Motor neuron (in vitro differentiated cells): ENCODE results near the gene KRTAP4-1. TPM values are rescaled to one million over a fixed set of nuclear protein-coding genes. Genes with fewer than 3 reads are reported as not detected.
"Not testable (repeated sequence)": the region's sequence is repeated elsewhere in the genome, so short reads cannot be mapped to it uniquely, and the experiment has no call there.

Source experiments
- ATAC-seq, 8 experiments: fragments of 200-7000 bp; cut with Tn5 transposase; replicated peaks in 6 of 8; 2 replicates each; pipeline ENCODE4 v1.8.0; 2021; ENCODE audit warnings: mild to moderate bottlenecking in 8 of 8, moderate library complexity in 8 of 8
- H3K27ac ChIP-seq, 2 donors: fragments of 250-450 bp; sonication (Bioruptor Pico); 2 replicates each; pipeline ENCODE4 v1.9.0; 2021; ENCODE audit warnings: antibody characterized with exemption in 2 of 2, mild to moderate bottlenecking in 2 of 2, moderate library complexity in 1 of 2
- H3K4me1 ChIP-seq, 2 donors: fragments of 250-450 bp; sonication (Bioruptor Pico); replicated peaks in 1 of 2; 2 replicates each; pipeline ENCODE4 v1.6.1; 2021; ENCODE audit warnings: antibody characterized with exemption in 2 of 2, mild to moderate bottlenecking in 2 of 2, moderate library complexity in 1 of 2
- H3K4me3 ChIP-seq, 5 donors: fragments of 250-450 bp; sonication (Bioruptor Pico); 2 replicates each; pipeline ENCODE4 v1.9.0; 2021; ENCODE audit warnings: antibody characterized with exemption in 5 of 5, mild to moderate bottlenecking in 5 of 5, moderate library complexity in 4 of 5
- WGBS, 10 experiments: fragments of 450-650 bp; shearing (Covaris generic); methylation state at CpG; one replicate each; pipeline ENCODE4 v1.0.0; 2022; 5-methylcytosine and 5-hydroxymethylcytosine counted together
- in situ Hi-C, 9 experiments: fragments of 400-800 bp; cut with MboI; loops; one replicate each; pipeline ENCODE4 v1.15.0; 2021; ENCODE audit warnings: low sequenced_read_pairs in 9 of 9, low pct_unique_long_range_greater_than_20kb in 2 of 9; ENCODE audit not compliant: unreplicated experiment in 9 of 9
- total RNA-seq, 8 experiments: library from RNA; unstranded; fragments of 300-600 nt; gene quantifications; 2 replicates each; pipeline versions ENCODE4 v1.2.3 to v1.2.4, GENCODE V29; 2022

KRTAP4-1 gene
- not detected for total RNA-seq

GRCh38 chr17:41184480-41184961 is at the start of gene KRTAP4-1:
KRTAP4-1 (minus strand) TSS chr17:41184911; CDS start chr17:41184854, 57 bp downstream.
- ATAC-seq = no peak
- in situ Hi-C loops = no loop called here
- Histone ChIP-seq H3K4me1 (no peaks in the 10 kb centered on the region), H3K4me3 (no peak within 1 kb of the TSS), H3K27ac (no peak within 1 kb of the TSS)
- WGBS, 10 experiments = 0 to 60% (median 0%) methylated on average over 1 to 2 of the region's 9 CpGs; no CpG with 5 or more reads in 3 of the 10 experiments

GRCh38 chr17:41232399-41233105 is 47.8 kb upstream of the KRTAP4-1 start, which contains the start of gene KRTAP9-3:
KRTAP9-3 (plus strand) TSS chr17:41232449; CDS start chr17:41232502, 53 bp downstream.
- ATAC-seq, H3K27ac ChIP-seq, in situ Hi-C loops, H3K4me3 ChIP-seq, H3K4me1 ChIP-seq: not testable (repeated sequence)
- WGBS, 10 experiments = 67% methylated on average over 1 of the region's 1 CpG; no CpG with 5 or more reads in 9 of the 10 experiments

GRCh38 chr17:41231731-41232130 is 47.0 kb upstream of the KRTAP4-1 start:
- H3K4me1 ChIP-seq = peaks cover 0 to 5% of the 10 kb centered on the region in 2 donors
- no peak overlapping the region for H3K27ac ChIP-seq
- no peak overlapping the region for H3K4me3 ChIP-seq
- WGBS, 10 experiments = 4 to 100% (median 75%) methylated on average over 1 to 6 of the region's 6 CpGs; no CpG with 5 or more reads in 2 of the 10 experiments
- ATAC-seq = no peak
- in situ Hi-C loops = no loop called here

- no peak overlapping the region for H3K4me3 ChIP-seq
- peaks cover 0 to 5% of the 10 kb centered on the region in 2 donors for H3K4me1 ChIP-seq
- in situ Hi-C loops = no loop called here
- no peak for ATAC-seq
- no peak overlapping the region for H3K27ac ChIP-seq
These were observed 45.4 kb upstream of the KRTAP4-1 start for GRCh38 chr17:41230094-41230493.

- H3K4me3 ChIP-seq, ATAC-seq, in situ Hi-C loops, H3K4me1 ChIP-seq, H3K27ac ChIP-seq: not testable (repeated sequence)
- no CpG with 5 or more reads among the region's 4 CpGs for WGBS, 10 experiments
These were observed 41.9 kb upstream of the KRTAP4-1 start, which contains the start of gene KRTAP9-2 for GRCh38 chr17:41226598-41227095. KRTAP9-2 (plus strand) TSS chr17:41226648; CDS start chr17:41226655, 7 bp downstream.

GRCh38 chr17:41226051-41226450 is 41.3 kb upstream of the KRTAP4-1 start:
- no peaks in the 10 kb centered on the region for H3K4me1 ChIP-seq
- no peak overlapping the region for H3K27ac ChIP-seq
- 60 to 100% (median 97%) methylated on average over 1 to 6 of the region's 6 CpGs; no CpG with 5 or more reads in 2 of the 10 experiments for WGBS, 10 experiments
- no peak for ATAC-seq
- H3K4me3 ChIP-seq = no peak overlapping the region
- in situ Hi-C loops = no loop called here

GRCh38 chr17:41223821-41224220 is 39.1 kb upstream of the KRTAP4-1 start:
- Histone ChIP-seq H3K27ac (no peak overlapping the region), H3K4me1 (no peaks in the 10 kb centered on the region), H3K4me3 (no peak overlapping the region)
- WGBS, 10 experiments = 0 to 100% (median 52%) methylated on average over 1 to 2 of the region's 2 CpGs
- in situ Hi-C loops = no loop called here
- peak in 1 of 8 experiments; percentile 54 for ATAC-seq

- Histone ChIP-seq H3K4me1 (no peaks in the 10 kb centered on the region), H3K4me3 (no peak overlapping the region), H3K27ac (no peak overlapping the region)
- ATAC-seq = no peak
- in situ Hi-C loops = no loop called here
- 13 to 86% (median 33%) methylated on average over 1 of the region's 1 CpG; no CpG with 5 or more reads in 4 of the 10 experiments for WGBS, 10 experiments
These were observed 31.0 kb upstream of the KRTAP4-1 start for GRCh38 chr17:41215681-41216080.

GRCh38 chr17:41212524-41213169 is 27.9 kb upstream of the KRTAP4-1 start:
- Histone ChIP-seq H3K4me3 (no peak overlapping the region), H3K4me1 (no peaks in the 10 kb centered on the region), H3K27ac (no peak overlapping the region)
- 20 to 90% (median 60%) methylated on average over 1 to 5 of the region's 7 CpGs; no CpG with 5 or more reads in 3 of the 10 experiments for WGBS, 10 experiments
- in situ Hi-C loops = no loop called here
- no peak for ATAC-seq

GRCh38 chr17:41211845-41212466 is 27.2 kb upstream of the KRTAP4-1 start:
- ATAC-seq = no peak
- no peak overlapping the region for H3K27ac ChIP-seq
- no peak overlapping the region for H3K4me3 ChIP-seq
- in situ Hi-C loops = no loop called here
- no peaks in the 10 kb centered on the region for H3K4me1 ChIP-seq
- WGBS, 10 experiments = 14 to 88% (median 38%) methylated on average over 1 of the region's 1 CpG; no CpG with 5 or more reads in 3 of the 10 experiments

- in situ Hi-C loops = no loop called here
- no peaks in the 10 kb centered on the region for H3K4me1 ChIP-seq
- no peak overlapping the region for H3K4me3 ChIP-seq
- no peak overlapping the region for H3K27ac ChIP-seq
- WGBS, 10 experiments = 13 to 100% (median 64%) methylated on average over 2 to 4 of the region's 5 CpGs; no CpG with 5 or more reads in 3 of the 10 experiments
- no peak for ATAC-seq
These were observed 14.8 kb upstream of the KRTAP4-1 start for GRCh38 chr17:41199421-41200078.

- no peaks in the 10 kb centered on the region for H3K4me1 ChIP-seq
- 0 to 50% (median 25%) methylated on average over 1 of the region's 1 CpG; no CpG with 5 or more reads in 2 of the 10 experiments for WGBS, 10 experiments
- no peak overlapping the region for H3K4me3 ChIP-seq
- in situ Hi-C loops = no loop called here
- no peak for ATAC-seq
- H3K27ac ChIP-seq = no peak overlapping the region
These were observed 11.4 kb upstream of the KRTAP4-1 start for GRCh38 chr17:41196068-41196467.
